ENCODE results near the gene TPD52L2.
A peak's percentile ranks its signal among the peaks of the same experiment; 100 is the strongest.

The TPD52L2 gene

DNA sequence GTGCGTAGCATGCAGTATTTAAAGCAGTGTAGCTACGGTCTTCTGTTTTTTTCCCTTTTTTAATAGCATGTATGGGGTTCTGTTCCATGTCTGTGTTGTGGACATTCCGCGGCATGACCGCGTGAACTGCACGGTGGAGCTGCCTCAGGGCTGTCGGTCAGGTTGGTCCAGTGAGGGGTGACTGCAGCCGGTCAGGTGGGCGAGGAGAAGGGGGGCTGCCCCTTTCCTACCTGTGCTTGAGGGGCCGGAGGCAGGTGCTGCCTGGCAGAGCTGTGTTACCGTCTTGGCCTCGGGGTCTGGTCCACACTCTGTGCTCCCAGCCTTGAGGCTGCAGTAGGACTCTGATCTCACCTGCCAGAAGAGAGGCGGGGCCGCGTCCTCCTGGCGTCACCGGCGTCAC lies 66.7 kb downstream of the TPD52L2 start:
- peak overlapping the region; percentile 21; the same call in 1 of the 2 replicates for H3K27ac ChIP-seq
- TF ChIP-seq, protein P1, sequence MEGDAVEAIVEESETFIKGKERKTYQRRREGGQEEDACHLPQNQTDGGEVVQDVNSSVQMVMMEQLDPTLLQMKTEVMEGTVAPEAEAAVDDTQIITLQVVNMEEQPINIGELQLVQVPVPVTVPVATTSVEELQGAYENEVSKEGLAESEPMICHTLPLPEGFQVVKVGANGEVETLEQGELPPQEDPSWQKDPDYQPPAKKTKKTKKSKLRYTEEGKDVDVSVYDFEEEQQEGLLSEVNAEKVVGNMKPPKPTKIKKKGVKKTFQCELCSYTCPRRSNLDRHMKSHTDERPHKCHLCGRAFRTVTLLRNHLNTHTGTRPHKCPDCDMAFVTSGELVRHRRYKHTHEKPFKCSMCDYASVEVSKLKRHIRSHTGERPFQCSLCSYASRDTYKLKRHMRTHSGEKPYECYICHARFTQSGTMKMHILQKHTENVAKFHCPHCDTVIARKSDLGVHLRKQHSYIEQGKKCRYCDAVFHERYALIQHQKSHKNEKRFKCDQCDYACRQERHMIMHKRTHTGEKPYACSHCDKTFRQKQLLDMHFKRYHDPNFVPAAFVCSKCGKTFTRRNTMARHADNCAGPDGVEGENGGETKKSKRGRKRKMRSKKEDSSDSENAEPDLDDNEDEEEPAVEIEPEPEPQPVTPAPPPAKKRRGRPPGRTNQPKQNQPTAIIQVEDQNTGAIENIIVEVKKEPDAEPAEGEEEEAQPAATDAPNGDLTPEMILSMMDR (conservative IDR thresholded peaks at IDR 0.05): no peak

GRCh38 chr20:63932606-63933160 lies 67.6 kb downstream of the TPD52L2 start:
- TF ChIP-seq, protein P1 (conservative IDR thresholded peaks at IDR 0.05): no peak
- H3K27ac ChIP-seq: no peak overlapping the region; the same call in 1 of the 2 replicates

DNA sequence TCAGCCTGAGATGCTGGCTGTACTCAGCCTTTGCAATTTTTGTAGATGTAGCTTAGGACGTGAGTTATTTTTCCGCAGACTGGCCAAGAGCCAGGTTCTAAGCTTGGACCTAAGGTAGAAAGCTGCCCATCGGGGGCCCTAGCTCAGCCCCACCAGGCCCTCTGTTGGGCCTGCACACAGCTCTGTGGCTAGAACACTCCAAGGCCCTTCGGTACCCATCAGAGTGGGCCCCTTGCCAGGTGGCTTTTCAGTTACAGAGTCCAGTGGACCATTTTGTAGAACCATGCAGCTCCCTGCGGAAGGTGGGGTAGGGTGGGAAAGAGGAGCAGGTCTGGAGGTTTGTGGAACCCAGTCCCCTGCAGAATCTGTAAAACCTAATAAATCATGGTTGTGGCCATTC lies 68.6 kb downstream of the TPD52L2 start:
- TF ChIP-seq, protein P1 (conservative IDR thresholded peaks at IDR 0.05): no peak
- no peak overlapping the region for H3K27ac ChIP-seq

DNA sequence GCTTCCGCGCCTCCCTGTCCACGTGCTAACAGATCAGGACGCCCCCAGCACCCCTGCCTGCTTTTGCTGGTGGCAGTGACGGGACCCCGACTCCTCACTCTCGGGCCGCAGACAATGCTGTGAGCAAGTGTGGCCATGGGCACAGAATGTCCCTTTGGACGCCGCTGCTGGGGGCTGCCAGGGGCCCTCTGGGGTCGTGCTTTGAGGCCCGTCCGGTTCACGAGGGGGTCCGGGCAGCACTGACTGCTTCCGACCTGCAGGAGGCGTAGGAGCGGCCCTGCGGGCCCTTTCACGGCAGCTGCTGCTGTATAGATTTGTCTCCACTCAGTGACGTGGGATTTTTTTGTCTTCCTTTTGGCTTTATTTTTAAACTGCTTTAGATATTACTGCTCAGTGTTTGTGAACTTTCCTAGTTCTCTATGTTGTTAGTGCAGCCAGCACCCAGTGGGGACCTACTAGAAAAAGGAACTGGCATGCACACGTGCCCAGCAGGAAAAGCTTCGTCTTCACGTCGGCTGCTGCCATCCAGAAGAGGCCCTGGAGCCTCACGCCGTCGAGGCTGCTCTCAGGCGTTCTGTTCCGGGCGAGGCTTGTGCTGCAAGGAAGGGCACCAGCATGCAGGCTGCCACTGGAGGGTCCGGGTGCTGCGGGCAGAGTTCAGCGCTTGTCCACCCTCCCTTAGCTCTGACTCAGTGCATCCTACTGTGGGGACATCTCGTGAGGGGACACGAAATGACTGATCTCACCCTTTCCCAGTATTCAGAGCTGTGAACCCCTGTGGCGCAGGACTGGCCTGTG lies 69.4 kb downstream of the TPD52L2 start:
- TF ChIP-seq, protein P1 (conservative IDR thresholded peaks at IDR 0.05): peak; percentile 53
- H3K27ac ChIP-seq: peak overlapping the region; percentile 10; the same call in 1 of the 2 replicates

DNA sequence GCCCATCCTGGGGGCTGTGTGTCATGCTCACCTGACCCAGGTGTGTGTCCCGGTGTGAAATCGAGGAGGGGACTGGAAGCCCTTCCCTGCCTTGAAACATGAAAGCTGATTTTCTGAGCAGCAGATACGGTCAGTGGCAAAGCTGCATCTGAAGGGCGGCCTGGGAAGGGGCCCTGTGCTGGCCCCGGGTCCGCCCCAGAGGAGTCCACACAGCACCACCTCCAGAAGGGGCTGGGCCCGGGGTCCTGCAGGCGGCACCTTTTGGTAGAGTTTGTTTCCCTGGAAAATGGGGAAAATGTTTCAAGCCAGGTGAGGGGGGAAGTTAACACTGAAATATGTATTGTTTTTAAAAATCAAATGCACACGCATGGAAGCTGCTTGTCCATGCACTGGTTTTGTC lies 70.4 kb downstream of the TPD52L2 start:
- H3K27ac ChIP-seq: peak overlapping the region; percentile 10; the same call in 1 of the 2 replicates
- TF ChIP-seq, protein P1 (conservative IDR thresholded peaks at IDR 0.05): no peak

DNA sequence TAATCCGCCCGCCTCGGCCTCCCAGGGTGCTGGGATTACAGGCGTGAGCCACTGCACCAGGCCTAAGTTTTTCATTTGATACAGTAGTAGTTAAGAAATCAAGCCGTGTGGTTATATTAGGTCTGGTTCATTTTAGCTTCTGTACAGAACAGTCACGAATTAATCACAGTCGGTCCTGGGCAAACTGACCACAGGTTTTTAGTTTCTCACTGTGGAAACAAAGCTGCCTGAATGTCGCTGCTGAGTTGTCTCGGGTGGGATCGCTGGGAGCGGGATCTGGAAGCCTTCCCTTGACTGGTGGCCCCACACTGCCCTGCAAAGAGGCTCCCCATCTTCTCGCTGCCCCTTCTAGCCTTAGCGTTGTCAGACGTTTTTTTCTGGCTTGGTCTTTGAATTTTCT lies 72.5 kb downstream of the TPD52L2 start:
- TF ChIP-seq, protein P1 (conservative IDR thresholded peaks at IDR 0.05): no peak
- H3K27ac ChIP-seq: no peak overlapping the region

- TF ChIP-seq, protein P1 (conservative IDR thresholded peaks at IDR 0.05): no peak
- H3K27ac ChIP-seq: no peak overlapping the region; the same call in 1 of the 2 replicates
These were observed 74.2 kb downstream of the TPD52L2 start for GRCh38 chr20:63939061-63939935.
